ENCODE data around the gene CTCFL. TPM values are rescaled to one million over a fixed set of nuclear protein-coding genes. Genes with fewer than 3 reads are reported as not detected.

CTCFL gene
- total and polyA plus RNA-seq, 2 donors (not counting 1 experiment from before 2014, with no cell fraction given), result not detected

- Histone ChIP-seq H2AFZ (ENCODE audit: low read length) (no peak overlapping the region), H3K4me1 (ENCODE audit: control insufficient read depth, extremely low read depth, insufficient read depth, low read length) (no peaks in the 10 kb centered on the region), H3K4me2 (ENCODE audit: extremely low read depth, insufficient read depth, low read length) (no peak overlapping the region), H3K4me3 (replicated peaks in 1 of 4; ENCODE audit: control extremely low read depth in 1 of 4, insufficient read depth in 1 of 4, low read depth in 3 of 4, low read length in 4 of 4) (no peak overlapping the region), H3K27me3 (ENCODE audit: control insufficient read depth, insufficient read depth, low read length) (peaks cover 3% of the 10 kb centered on the region), H3K79me2 (ENCODE audit: control insufficient read depth, insufficient read depth, low read length) (no peaks in the 10 kb centered on the region), H3K36me3 (ENCODE audit: control insufficient read depth, insufficient read depth, low read length) (no peaks in the 10 kb centered on the region), H3K9ac (ENCODE audit: insufficient read depth, low read length) (no peak overlapping the region), H4K20me1 (ENCODE audit: control insufficient read depth, extremely low read depth, insufficient read depth, low read length) (no peaks in the 10 kb centered on the region), H3K27ac (ENCODE audit: insufficient read depth, low read length) (no peak overlapping the region), H3K9me3 (ENCODE audit: control insufficient read depth, insufficient read depth, low read depth, low read length) (no peaks in the 10 kb centered on the region)
- no peak for TF ChIP-seq EZH2 (IDR thresholded peaks at IDR 0.05; ENCODE audit: low read length, missing control alignments)
- TF ChIP-seq CTCF (conservative IDR thresholded peaks at IDR 0.05 in 1 of 2, IDR thresholded peaks at IDR 0.05 in 1 of 2; ENCODE audit: low read depth in 1 of 2, low read length in 2 of 2), result no peak
- no peak for DNase-seq (ENCODE audit: low read depth in 2 of 2)
These were observed 33.1 kb upstream of the CTCFL start for GRCh38 chr20:57557926-57558613.

GRCh38 chr20:57556980-57557274 is 32.0 kb upstream of the CTCFL start:
- Histone ChIP-seq H3K36me3 (ENCODE audit: control insufficient read depth, insufficient read depth, low read length) (no peaks in the 10 kb centered on the region), H3K79me2 (ENCODE audit: control insufficient read depth, insufficient read depth, low read length) (no peaks in the 10 kb centered on the region), H4K20me1 (ENCODE audit: control insufficient read depth, extremely low read depth, insufficient read depth, low read length) (no peaks in the 10 kb centered on the region), H3K4me3 (replicated peaks in 1 of 4; ENCODE audit: control extremely low read depth in 1 of 4, insufficient read depth in 1 of 4, low read depth in 3 of 4, low read length in 4 of 4) (no peak overlapping the region), H3K9me3 (ENCODE audit: control insufficient read depth, insufficient read depth, low read depth, low read length) (no peaks in the 10 kb centered on the region), H3K4me2 (ENCODE audit: extremely low read depth, insufficient read depth, low read length) (no peak overlapping the region), H2AFZ (ENCODE audit: low read length) (no peak overlapping the region), H3K27ac (ENCODE audit: insufficient read depth, low read length) (no peak overlapping the region), H3K4me1 (ENCODE audit: control insufficient read depth, extremely low read depth, insufficient read depth, low read length) (no peaks in the 10 kb centered on the region), H3K9ac (ENCODE audit: insufficient read depth, low read length) (no peak overlapping the region), H3K27me3 (ENCODE audit: control insufficient read depth, insufficient read depth, low read length) (peaks cover 3% of the 10 kb centered on the region)
- DNase-seq (ENCODE audit: low read depth in 2 of 2), result no peak
- TF ChIP-seq EZH2 (IDR thresholded peaks at IDR 0.05; ENCODE audit: low read length, missing control alignments) (no peak), CTCF (conservative IDR thresholded peaks at IDR 0.05 in 1 of 2, IDR thresholded peaks at IDR 0.05 in 1 of 2; ENCODE audit: low read depth in 1 of 2, low read length in 2 of 2) (no peak)

- no peak overlapping the region for H3K9ac ChIP-seq (ENCODE audit: insufficient read depth, low read length)
- no peak overlapping the region for H2AFZ ChIP-seq (ENCODE audit: low read length)
- H4K20me1 ChIP-seq (ENCODE audit: control insufficient read depth, extremely low read depth, insufficient read depth, low read length), result no peaks in the 10 kb centered on the region
- no peak overlapping the region for H3K4me2 ChIP-seq (ENCODE audit: extremely low read depth, insufficient read depth, low read length)
- H3K4me1 ChIP-seq (ENCODE audit: control insufficient read depth, extremely low read depth, insufficient read depth, low read length), result no peaks in the 10 kb centered on the region
- TF ChIP-seq CTCF (conservative IDR thresholded peaks at IDR 0.05 in 1 of 2, IDR thresholded peaks at IDR 0.05 in 1 of 2; ENCODE audit: low read depth in 1 of 2, low read length in 2 of 2) (no peak), EZH2 (IDR thresholded peaks at IDR 0.05; ENCODE audit: low read length, missing control alignments) (no peak)
- no peak for DNase-seq (ENCODE audit: low read depth in 2 of 2)
- no peaks in the 10 kb centered on the region for H3K79me2 ChIP-seq (ENCODE audit: control insufficient read depth, insufficient read depth, low read length)
- H3K36me3 ChIP-seq (ENCODE audit: control insufficient read depth, insufficient read depth, low read length), result no peaks in the 10 kb centered on the region
- H3K9me3 ChIP-seq (ENCODE audit: control insufficient read depth, insufficient read depth, low read depth, low read length), result no peaks in the 10 kb centered on the region
- no peak overlapping the region for H3K4me3 ChIP-seq (replicated peaks in 1 of 4; ENCODE audit: control extremely low read depth in 1 of 4, insufficient read depth in 1 of 4, low read depth in 3 of 4, low read length in 4 of 4)
- no peak overlapping the region for H3K27ac ChIP-seq (ENCODE audit: insufficient read depth, low read length)
- peaks cover 3% of the 10 kb centered on the region for H3K27me3 ChIP-seq (ENCODE audit: control insufficient read depth, insufficient read depth, low read length)
These were observed 30.7 kb upstream of the CTCFL start for GRCh38 chr20:57555457-57556184.

Data from fibroblast of lung (primary cell).